ENCODE data around the gene MRGPRX2.

- TF ChIP-seq POLR2AphosphoS5 (IDR thresholded peaks at IDR 0.05), result no peak
- no peak for TF ChIP-seq POLR2A (IDR thresholded peaks at IDR 0.05)
- TF ChIP-seq CTCF (IDR thresholded peaks at IDR 0.05), result no peak
Observed at GRCh38 chr11:19059833-19060232, 684 bp downstream of the MRGPRX2 start.

Data from transverse colon (tissue), 4 donors.